Activated T-cell treated with anti-CD3 and anti-CD28 coated beads for 24 hours (primary cell): ENCODE measurements around the gene LYZL4.

Experiments
- DNase-seq: peaks from one replicate; pipeline ENCODE4 v3.0.0-alpha.2; 2020; ENCODE audit warnings: low read depth

LYZL4 gene

GRCh38 chr3:42410370-42411131 is at the start of gene LYZL4:
TSS of gene LYZL4 (minus strand) at chr3:42410610. CDS start at chr3:42407251, 3,359 bp downstream.
- no peak for DNase-seq

DNA sequence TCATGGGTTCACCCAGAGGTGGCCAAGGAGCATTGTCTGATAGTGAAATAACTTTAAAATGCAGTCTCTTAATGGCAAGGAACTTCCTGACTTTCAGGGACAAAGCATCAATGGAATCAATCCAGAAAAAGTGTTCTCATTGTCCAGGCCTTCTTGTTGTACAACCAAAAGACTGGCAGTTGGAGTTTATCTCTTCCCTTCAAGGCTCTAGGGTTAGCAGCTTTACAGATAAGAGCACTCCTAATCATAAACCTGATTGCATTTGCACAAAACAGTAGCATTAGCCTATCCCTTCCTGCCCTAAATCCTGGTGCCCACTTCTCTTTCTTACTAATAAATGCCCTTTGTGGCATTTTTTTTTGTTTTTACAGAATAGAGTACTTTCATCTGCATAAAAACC is 48.7 kb upstream of the LYZL4 start:
- no peak for DNase-seq

- DNase-seq: no peak
Measured at GRCh38 chr3:42456211-42456610, 45.8 kb upstream of the LYZL4 start.

DNA sequence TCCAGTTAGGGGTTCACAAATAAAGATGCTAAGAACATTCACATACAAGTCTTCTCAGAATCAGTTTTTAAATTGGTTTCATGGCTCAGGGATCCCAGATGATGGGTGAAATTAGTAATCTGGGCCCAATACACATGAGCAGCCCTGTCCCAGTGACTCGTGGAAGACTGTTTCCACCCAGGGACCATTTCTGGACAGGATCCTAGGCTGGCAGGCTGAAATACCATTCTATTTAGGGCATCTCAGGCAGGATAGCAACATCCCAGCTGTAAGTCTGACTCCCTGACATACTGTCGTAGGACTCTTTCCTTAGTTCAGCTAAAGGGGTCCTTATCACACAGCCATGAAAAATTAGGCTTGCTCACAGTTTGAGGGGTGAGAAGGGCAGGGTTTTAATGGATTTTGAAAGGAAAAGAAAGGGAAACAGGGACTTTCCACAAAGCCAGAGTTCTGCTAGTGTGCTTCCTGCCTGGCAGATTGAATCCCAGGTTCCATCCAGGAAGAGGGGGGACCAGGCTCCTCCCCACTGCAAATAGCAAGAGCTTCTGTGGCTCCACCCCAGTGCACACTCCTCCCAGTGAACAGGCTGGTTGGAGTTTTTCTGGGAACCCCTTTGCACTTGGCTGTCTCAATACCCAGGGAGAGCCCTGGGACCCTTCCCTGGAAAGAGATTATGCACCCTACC is 41.3 kb upstream of the LYZL4 start:
- DNase-seq: no peak

GRCh38 chr3:42451116-42451515 is 40.7 kb upstream of the LYZL4 start:
- DNase-seq: no peak

DNA sequence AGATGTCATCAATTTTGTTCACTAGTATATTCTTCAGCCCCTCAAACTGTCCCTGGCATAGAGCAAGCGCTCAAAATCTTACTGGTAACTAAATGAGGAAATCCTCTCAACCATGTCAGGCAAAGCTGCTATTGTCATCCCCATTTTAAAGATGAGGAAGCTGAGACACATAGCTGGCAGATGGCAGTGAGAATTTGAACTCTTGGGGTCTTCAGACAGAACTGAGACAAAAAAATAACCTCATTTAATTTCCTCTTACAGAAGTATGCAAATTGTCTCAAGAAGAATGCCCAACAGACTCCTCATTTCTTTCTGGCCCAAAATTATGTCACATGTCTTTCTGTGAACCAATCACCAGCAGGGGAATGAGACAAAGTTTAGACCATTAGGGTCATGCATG is 40.2 kb upstream of the LYZL4 start:
- no peak for DNase-seq

GRCh38 chr3:42447481-42447880 is 37.1 kb upstream of the LYZL4 start:
- DNase-seq: no peak

DNA sequence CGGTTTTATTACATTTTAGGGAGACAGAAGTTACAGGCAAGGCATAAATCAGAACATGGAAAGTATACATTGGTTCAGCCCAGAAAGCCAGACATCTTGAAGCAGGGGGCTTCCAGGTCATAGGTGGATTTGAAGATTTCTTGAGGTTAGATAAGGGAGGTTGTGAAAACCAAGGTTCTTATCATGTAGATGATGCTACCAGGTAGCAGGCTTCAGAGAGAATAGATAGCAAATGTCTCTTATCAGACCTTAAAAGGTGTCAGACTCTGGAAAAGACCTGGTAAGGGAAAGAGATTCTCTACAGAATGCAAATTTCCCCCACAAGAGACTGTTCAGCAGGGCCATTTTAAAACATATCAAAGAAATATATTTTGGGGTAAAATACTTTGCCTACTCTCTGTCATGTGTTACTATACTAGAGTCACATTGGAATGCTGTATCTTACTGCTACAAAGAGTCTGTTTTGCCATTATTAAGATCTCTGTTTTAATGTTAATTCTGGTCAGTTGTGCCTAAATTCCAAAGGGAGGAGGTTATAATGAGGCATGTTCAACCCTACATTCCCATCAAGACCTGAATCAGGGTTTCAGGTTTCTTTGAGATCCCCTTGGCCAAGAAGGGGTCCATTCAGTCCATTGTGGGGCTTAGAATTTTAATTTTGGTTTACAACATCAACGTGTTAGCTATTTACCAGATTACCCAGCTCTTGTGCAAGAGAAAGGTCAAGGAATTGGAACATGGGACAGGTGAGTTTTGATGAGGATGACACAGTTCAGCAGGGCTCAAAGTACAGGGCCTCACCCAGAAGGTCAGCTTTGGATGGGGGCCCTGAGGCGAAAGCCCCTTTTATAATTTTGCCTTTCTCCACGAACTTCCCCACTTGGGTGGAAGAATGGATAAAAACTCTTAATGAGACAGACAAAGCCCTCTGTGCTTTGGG is 36.0 kb upstream of the LYZL4 start:
- DNase-seq: no peak

GRCh38 chr3:42443819-42444436 is 33.5 kb upstream of the LYZL4 start:
- peak; percentile 73 for DNase-seq

GRCh38 chr3:42443292-42443691 is 32.9 kb upstream of the LYZL4 start:
- DNase-seq: no peak

DNA sequence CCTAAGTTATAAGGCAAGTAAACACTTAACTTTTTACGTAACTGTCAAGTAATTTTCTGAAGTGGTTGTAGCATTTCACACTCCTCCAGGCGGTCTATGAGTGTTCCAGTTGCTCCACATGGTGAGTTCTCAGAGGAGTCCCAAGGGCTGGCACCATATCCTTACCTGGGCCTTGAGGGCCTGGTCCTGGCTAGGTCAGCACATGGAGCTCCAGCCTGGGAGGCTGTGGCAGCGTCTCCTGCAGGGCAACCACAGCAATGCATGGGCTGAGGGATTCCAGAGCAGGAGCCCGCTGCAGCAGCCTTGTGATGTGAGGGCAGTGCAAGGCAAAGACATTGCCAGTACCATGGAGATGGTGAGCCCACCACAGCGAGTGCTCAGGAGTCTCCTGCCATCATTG is 32.2 kb upstream of the LYZL4 start:
- DNase-seq: no peak

GRCh38 chr3:42441791-42442190 is 31.4 kb upstream of the LYZL4 start:
- DNase-seq: no peak

GRCh38 chr3:42440924-42441323 is 30.5 kb upstream of the LYZL4 start:
- no peak for DNase-seq

GRCh38 chr3:42439261-42440115 is 29.1 kb upstream of the LYZL4 start:
- DNase-seq: no peak

DNA sequence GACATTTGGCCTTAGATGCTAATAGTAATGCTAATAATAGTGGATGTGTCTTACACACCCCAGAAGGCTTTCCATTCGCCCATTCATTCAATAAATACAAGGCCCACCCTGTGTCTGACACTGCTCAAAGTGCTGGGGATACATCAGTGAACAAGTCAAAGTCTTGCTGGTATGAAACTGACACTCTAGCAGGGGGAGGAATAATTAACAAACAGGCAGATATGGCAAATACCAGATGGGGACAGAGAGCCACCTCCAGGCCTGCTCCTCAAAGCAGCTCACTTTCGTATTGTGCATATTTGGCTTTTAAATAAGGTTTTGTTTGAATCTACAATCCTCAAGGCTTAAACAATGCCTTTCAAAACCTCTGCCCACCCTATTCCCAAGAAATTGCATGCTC is 28.3 kb upstream of the LYZL4 start:
- DNase-seq: no peak

DNA sequence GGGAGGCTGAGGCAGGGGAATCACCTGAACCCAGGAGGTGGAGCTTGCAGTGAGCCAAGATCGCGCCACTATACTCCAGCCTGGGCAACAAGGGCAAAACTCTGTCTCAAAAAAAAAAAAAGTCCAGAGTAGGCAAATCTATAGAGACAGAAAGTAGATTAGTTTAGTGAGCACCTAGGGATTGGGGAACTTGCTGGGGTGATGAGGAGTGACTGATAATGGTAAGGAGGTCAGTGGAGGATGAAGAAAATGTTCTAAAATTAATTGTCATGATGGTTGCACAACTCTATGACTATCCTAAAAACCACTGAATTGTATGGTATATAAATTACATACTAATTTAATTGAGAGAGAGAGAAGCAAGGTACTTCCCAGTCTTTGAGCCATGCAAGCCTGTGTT is 27.8 kb upstream of the LYZL4 start:
- no peak for DNase-seq

GRCh38 chr3:42434777-42435380 is 24.5 kb upstream of the LYZL4 start:
- no peak for DNase-seq

GRCh38 chr3:42432485-42432884 is 22.1 kb upstream of the LYZL4 start:
- no peak for DNase-seq

- no peak for DNase-seq
Measured at GRCh38 chr3:42430781-42431532, 20.5 kb upstream of the LYZL4 start.

DNA sequence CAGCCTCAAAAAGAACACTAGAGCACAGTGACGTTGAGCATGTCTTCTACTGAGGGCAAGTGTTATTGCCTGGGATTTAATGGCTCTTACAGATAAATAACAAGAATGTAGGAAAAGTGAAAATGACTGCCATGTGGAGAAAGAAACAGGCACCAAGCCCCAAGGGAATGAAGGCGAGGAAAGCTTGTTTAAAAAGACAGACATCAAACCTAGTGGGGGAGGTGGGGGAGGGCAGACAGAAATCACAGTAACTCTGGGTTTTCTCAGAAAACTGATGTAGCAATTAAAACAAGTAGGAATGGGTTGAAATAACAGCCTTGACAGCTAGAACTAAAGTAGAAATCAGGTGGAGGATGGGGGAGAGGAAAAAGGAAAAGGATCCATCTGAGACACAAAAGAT is 18.4 kb upstream of the LYZL4 start:
- no peak for DNase-seq
